ENCODE results near the gene PSMB10.
"Not testable (repeated sequence)": the region's sequence is repeated elsewhere in the genome, so short reads cannot be mapped to it uniquely, and the experiment has no call there.

Gene PSMB10

GRCh38 chr16:67975321-67976105 is 38.9 kb upstream of the PSMB10 start:
- no peak overlapping the region for H3K27ac ChIP-seq (ENCODE audit: extremely low read depth, low read depth, low read length)
- ChIA-PET CTCF (interaction anchor here (0.7 kb wide), 1 partner anchor 89 kb away, joined by 4 read pairs; no protein-coding TSS in a partner anchor), POLR2A (no interaction called here)
- no peaks in the 10 kb centered on the region for H3K4me1 ChIP-seq (ENCODE audit: control insufficient read depth, insufficient read depth, low read length)
- TF ChIP-seq KLF9 (tag by site-specific recombination; IDR thresholded peaks at IDR 0.05; ENCODE audit: low read depth) (no peak), ATF2 (tag by site-specific recombination; IDR thresholded peaks at IDR 0.05; ENCODE audit: low read depth) (no peak), ZBTB17 (tag by site-specific recombination; IDR thresholded peaks at IDR 0.05) (no peak), SP7 (tag by site-specific recombination; IDR thresholded peaks at IDR 0.05) (no peak), ZNF548 (tag by site-specific recombination; IDR thresholded peaks at IDR 0.05) (no peak), YY1 (tag by site-specific recombination; IDR thresholded peaks at IDR 0.05) (no peak), PRDM6 (tag by site-specific recombination; IDR thresholded peaks at IDR 0.05) (no peak), ZFP41 (tag by site-specific recombination; IDR thresholded peaks at IDR 0.05; ENCODE audit: borderline replicate concordance) (no peak), ZNF626 (tag by site-specific recombination; IDR thresholded peaks at IDR 0.05) (no peak)
- TF ChIP-seq, protein P1, sequence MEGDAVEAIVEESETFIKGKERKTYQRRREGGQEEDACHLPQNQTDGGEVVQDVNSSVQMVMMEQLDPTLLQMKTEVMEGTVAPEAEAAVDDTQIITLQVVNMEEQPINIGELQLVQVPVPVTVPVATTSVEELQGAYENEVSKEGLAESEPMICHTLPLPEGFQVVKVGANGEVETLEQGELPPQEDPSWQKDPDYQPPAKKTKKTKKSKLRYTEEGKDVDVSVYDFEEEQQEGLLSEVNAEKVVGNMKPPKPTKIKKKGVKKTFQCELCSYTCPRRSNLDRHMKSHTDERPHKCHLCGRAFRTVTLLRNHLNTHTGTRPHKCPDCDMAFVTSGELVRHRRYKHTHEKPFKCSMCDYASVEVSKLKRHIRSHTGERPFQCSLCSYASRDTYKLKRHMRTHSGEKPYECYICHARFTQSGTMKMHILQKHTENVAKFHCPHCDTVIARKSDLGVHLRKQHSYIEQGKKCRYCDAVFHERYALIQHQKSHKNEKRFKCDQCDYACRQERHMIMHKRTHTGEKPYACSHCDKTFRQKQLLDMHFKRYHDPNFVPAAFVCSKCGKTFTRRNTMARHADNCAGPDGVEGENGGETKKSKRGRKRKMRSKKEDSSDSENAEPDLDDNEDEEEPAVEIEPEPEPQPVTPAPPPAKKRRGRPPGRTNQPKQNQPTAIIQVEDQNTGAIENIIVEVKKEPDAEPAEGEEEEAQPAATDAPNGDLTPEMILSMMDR (tag by site-specific recombination; IDR thresholded peaks at IDR 0.05): no peak
- TF ChIP-seq, protein P2, sequence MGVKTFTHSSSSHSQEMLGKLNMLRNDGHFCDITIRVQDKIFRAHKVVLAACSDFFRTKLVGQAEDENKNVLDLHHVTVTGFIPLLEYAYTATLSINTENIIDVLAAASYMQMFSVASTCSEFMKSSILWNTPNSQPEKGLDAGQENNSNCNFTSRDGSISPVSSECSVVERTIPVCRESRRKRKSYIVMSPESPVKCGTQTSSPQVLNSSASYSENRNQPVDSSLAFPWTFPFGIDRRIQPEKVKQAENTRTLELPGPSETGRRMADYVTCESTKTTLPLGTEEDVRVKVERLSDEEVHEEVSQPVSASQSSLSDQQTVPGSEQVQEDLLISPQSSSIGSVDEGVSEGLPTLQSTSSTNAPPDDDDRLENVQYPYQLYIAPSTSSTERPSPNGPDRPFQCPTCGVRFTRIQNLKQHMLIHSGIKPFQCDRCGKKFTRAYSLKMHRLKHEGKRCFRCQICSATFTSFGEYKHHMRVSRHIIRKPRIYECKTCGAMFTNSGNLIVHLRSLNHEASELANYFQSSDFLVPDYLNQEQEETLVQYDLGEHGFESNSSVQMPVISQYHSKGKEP (tag by site-specific recombination; IDR thresholded peaks at IDR 0.05): no peak
- no peaks in the 10 kb centered on the region for H3K36me3 ChIP-seq (ENCODE audit: control insufficient read depth in 2 of 2, insufficient read depth in 1 of 2, low read length in 2 of 2)
- H3K4me3 ChIP-seq (ENCODE audit: low read depth, low read length): no peak overlapping the region
- no peaks in the 10 kb centered on the region for H3K9me3 ChIP-seq (ENCODE audit: control insufficient read depth, insufficient read depth, low read depth, low read length)

DNA sequence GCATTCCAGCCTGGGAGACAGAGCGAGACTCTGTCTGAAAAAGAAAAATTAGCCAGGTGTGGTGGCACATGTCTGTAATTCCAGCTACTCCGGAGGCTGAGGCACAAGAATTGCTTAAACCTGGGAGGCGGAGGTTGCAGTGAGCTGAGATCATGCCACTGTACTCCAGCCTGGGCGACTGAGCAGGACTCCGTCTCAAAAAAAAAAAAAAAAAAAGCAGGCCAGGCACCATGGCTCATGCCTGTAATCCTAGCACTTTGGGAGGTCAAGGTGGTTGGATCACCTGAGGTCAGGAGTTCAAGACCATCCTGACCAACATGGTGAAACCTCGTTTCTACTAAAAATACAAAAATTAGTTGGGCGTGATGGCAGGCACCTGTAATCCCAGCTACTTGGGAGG is 35.6 kb upstream of the PSMB10 start:
- H3K27ac ChIP-seq (ENCODE audit: extremely low read depth, low read depth, low read length); H3K9me3 ChIP-seq (ENCODE audit: control insufficient read depth, insufficient read depth, low read depth, low read length); POLR2A ChIA-PET; H3K4me3 ChIP-seq (ENCODE audit: low read depth, low read length); H3K36me3 ChIP-seq (ENCODE audit: control insufficient read depth in 2 of 2, insufficient read depth in 1 of 2, low read length in 2 of 2); H3K4me1 ChIP-seq (ENCODE audit: control insufficient read depth, insufficient read depth, low read length): not testable (repeated sequence)
- CTCF ChIA-PET: interaction anchor here (0.6 to 0.7 kb wide), 2 partner anchors 22 to 63 kb away, joined by 3 to 5 read pairs; no protein-coding TSS in a partner anchor

- TF ChIP-seq ZFP3 (tag by site-specific recombination; IDR thresholded peaks at IDR 0.05; ENCODE audit: low read depth) (no peak), ZNF580 (tag by site-specific recombination; IDR thresholded peaks at IDR 0.05) (no peak), ZNF121 (tag by site-specific recombination; IDR thresholded peaks at IDR 0.05) (no peak), ZNF2 (tag by site-specific recombination; IDR thresholded peaks at IDR 0.05) (no peak), ZNF596 (tag by site-specific recombination; IDR thresholded peaks at IDR 0.05) (no peak), ZNF292 (tag by site-specific recombination; IDR thresholded peaks at IDR 0.05; ENCODE audit: borderline replicate concordance, low read depth) (no peak)
- TF ChIP-seq, protein P3, sequence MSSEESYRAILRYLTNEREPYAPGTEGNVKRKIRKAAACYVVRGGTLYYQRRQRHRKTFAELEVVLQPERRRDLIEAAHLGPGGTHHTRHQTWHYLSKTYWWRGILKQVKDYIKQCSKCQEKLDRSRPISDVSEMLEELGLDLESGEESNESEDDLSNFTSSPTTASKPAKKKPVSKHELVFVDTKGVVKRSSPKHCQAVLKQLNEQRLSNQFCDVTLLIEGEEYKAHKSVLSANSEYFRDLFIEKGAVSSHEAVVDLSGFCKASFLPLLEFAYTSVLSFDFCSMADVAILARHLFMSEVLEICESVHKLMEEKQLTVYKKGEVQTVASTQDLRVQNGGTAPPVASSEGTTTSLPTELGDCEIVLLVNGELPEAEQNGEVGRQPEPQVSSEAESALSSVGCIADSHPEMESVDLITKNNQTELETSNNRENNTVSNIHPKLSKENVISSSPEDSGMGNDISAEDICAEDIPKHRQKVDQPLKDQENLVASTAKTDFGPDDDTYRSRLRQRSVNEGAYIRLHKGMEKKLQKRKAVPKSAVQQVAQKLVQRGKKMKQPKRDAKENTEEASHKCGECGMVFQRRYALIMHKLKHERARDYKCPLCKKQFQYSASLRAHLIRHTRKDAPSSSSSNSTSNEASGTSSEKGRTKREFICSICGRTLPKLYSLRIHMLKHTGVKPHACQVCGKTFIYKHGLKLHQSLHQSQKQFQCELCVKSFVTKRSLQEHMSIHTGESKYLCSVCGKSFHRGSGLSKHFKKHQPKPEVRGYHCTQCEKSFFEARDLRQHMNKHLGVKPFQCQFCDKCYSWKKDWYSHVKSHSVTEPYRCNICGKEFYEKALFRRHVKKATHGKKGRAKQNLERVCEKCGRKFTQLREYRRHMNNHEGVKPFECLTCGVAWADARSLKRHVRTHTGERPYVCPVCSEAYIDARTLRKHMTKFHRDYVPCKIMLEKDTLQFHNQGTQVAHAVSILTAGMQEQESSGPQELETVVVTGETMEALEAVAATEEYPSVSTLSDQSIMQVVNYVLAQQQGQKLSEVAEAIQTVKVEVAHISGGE (tag by site-specific recombination; conservative IDR thresholded peaks at IDR 0.05; ENCODE audit: low read depth): no peak
- no peaks in the 10 kb centered on the region; the same call in none of the 2 replicates for H3K4me1 ChIP-seq (ENCODE audit: control insufficient read depth, insufficient read depth, low read length)
- no peak overlapping the region for H3K4me3 ChIP-seq (ENCODE audit: low read depth, low read length)
- H3K9me3 ChIP-seq (ENCODE audit: control insufficient read depth, insufficient read depth, low read depth, low read length): no peaks in the 10 kb centered on the region
- no peak overlapping the region for H3K27ac ChIP-seq (ENCODE audit: extremely low read depth, low read depth, low read length)
- ChIA-PET POLR2A (no interaction called here), CTCF (interaction anchor here (0.6 to 1.0 kb wide), 2 partner anchors 70 to 1010 kb away, joined by 3 read pairs; partner anchors contain the start of gene CES3)
- peaks cover 0 to 3% of the 10 kb centered on the region in 2 experiments; a peak in 1 of 3 replicates for H3K36me3 ChIP-seq (ENCODE audit: control insufficient read depth in 2 of 2, insufficient read depth in 1 of 2, low read length in 2 of 2)
Observed at GRCh38 chr16:67971111-67971510, 34.5 kb upstream of the PSMB10 start.
